ENCODE data around the gene LHX1.

The LHX1 gene

DNA sequence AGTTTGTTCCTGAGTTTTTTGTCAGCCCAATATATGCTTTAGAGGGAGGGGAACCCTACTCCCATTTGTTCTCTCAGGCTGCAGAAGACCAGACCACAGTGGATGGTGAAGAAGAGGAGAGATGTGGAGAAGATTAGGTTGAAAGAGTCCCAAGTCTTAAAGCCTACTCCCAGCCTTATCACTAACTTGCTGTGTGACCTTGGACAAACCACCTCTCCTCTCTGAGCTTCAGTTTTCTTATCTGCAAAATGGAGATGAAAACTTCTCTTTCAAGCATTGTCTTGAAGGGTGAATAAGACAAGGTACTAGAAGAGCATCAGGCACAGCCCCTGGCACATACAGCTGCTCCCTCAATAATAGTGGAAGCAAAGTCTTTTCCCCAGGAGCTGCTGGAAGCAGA lies 15.1 kb upstream of the LHX1 start:
- DNase-seq (ENCODE audit: low spot score) = no peak

DNA sequence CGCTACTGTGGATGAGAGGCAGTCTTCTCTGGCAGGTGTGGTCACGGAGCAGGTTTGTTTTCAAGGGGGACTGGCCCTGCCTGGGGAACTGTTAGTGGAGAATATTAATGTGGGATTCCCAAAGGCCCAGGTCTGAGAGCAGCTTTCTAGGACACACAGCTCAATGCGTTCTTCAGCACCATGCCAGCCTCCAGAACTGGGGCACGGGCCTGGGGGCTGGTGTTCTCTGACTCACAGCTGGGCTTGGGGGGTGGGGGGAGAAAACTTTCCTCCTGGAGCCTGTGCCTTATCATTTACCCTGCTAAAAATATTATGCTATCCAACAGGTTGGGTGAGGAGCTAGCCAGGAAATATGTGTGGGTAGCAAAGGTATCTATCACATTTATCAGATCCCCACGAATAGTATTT lies 13.5 kb upstream of the LHX1 start:
- DNase-seq (ENCODE audit: low spot score) = no peak

DNA sequence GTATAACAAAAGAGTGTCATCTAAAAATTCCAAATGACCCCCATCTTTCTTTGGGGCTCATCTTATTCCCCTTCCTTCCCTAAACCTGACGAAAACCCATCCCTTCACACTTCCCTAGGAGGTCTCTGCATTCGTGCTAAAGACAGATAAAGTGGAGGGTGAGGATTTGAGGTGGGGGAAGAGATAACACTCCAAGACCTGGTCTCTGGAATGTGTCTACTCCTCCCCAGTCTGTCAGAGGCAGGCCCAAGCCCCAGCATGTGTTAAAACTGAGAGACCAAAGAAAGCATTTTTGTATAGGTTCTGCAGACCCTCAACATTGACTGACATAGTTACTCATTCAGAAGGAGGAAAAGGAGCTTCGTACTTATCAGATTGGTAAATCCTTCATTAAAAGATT lies 11.0 kb upstream of the LHX1 start:
- no peak for DNase-seq (ENCODE audit: low spot score)

DNA sequence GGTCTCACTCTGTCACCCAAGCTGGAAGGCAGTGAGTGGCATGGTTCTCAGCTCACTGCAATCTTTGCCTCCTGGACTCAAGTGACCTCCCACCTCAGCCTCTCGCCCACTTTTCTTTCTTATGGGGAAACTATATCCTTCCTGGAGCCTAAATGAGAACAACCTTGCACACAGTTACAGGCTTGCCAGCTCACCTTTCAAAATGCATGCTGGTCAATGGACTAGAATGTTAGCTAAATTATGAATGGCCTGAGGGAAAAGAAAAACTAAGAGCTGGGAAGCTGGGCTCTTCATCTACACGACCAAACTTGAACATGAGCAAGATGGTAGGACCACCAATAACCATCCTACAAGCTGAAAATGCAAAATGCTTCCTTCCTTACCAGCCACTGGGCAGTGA lies 10.6 kb upstream of the LHX1 start:
- no peak for DNase-seq (ENCODE audit: low spot score)

DNA sequence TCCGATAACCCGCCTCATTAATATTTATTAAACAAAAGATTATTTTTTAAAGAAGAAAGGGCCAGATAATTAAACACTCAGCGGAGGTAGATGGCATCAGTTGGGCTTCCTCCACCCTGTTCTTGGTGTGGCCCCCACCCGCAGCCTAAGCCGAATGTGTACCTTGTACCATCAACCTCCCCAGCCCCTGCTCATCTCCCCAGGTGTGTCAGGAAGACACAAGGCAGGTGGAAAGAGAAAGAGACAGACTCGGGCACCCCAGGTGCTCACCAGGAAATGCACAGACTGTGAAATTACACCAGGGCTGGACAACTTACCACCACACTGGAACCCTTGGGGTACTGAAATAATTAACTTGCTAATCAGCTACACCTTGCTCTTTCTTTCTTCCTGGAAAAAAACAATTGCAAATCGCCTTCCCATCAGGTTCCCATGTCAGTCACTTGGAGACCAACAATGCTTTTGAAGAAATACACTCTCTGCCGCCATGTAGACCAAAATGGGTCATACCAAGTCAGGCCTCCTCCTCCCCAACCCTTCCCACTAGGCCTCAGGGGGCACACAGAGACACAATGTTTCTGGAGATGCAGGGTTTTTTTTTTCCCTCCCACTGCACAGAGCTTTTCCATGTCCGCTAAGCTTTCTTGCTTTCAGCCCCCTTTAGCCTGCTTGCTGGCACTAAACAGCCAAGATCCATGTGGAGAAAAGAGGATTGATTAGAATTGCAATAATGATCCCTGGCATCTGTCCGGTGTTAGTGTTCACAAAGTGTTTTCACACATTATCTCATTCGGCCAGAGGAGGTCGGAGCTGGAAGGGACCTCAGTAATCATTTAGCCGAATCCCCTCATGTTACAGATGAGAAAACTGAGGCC lies 8.6 kb upstream of the LHX1 start:
- no peak for DNase-seq (ENCODE audit: low spot score)

DNA sequence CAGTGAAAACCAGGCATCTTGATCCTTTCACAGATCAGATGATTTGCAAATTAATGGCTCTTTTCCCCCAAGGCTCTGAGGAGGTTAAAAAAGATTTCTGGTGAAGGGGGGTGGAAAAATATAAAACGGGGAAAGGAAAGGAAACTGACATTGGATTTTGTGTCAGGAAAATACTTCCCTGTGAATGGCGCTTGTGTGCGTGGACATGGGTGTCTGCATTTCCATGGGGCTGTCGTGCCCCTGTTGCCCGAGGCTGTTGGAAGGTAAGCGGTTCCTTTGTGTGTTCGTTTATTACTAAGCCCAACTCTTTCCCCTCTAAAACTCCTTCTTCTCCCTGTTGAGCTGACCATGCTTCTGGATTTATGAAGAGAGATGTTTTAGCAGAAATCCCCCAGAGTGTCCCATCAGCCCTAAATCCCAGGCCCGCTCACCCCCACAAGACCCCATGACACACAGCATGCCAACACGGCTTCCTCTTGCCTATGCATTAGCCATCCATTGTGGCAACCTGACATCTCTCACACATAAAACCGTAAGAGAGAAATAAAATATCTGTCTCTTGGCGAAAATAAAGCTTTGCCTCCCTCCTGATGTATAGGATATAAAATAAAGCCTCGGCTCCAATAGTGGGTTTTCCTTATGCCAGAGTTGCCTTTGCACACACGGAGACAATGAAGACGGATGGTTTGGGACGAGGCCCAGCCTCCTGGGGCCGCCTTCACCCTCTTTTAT lies 7.3 kb upstream of the LHX1 start:
- no peak for DNase-seq (ENCODE audit: low spot score)

DNA sequence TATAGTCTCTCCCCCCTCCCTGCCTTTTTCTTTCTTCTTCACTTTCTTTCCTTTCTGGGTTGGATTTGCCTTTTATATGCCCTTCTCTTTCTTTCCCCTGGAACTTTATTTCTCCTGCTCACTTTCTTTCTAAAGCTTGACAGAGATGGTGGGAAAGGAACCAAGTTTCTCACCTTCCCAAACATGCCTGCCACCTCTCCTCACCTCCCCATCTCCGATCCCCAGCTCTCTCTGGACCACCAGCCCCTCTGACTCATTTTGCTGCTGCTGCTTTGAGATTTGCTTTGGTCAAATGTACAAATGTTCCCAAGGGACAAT lies 6.7 kb upstream of the LHX1 start:
- DNase-seq (ENCODE audit: low spot score) = no peak

DNA sequence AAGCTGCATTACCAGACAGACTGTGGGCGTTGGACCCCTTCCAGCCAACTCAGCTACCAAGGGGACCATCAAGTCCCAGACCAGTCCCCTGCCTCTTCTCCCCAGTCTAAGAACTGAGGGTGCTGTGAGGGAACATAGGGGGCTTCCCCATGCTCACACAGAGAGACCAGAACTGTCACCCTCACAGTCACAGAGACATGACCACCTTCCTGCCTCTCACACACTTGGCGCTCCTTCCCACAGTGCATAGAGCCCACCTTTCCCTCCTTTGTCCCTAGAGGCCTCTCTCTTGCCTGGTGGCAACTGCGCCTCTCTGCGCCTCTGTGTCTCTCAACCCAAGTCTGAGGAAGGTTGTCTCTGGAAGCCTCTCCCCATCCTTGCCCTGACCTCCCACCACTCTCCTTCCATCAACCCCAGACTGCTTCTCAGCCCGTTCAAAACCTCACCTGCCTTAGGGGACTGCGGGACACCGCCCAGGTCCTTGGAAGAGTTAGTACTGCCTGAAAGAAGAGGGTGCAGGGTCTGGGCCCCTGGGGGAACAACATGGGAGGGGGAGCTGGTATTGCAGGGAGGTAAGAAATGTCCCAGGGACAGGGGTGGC lies 6.1 kb upstream of the LHX1 start:
- DNase-seq (ENCODE audit: low spot score) = no peak

DNA sequence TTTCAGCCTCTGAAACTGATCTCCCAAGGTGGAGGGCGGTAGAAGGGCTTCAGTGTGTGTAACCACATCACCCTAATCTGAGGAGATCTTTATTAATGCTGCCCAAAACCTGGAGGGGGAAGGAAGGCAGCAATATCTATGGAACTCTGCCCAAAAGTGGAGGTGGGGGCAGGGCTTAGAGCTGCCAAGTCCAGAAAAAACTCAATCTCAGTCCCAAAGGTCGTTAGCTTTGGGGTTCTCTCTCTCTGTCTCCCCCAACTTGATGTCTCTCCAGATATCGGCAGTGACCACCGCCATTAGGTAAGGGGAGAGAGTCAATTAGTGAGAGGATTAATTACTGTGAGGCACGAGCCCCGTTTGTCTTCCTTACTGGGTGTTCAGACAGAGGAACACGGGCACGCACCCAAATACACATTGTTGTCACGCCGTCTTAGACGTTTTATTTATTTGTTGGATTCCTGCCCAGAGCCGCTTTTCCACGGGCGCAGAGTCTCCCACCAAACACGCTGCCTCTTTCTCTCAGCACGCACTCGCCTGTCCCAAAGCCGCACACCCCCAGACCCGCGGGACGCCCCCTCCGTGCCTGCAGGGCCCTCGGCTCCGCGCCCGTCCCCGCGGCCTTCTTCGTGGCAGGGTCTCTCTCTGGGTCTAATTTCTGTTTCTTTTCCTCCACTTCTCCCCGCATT lies 5.4 kb upstream of the LHX1 start:
- DNase-seq (ENCODE audit: low spot score) = no peak

DNA sequence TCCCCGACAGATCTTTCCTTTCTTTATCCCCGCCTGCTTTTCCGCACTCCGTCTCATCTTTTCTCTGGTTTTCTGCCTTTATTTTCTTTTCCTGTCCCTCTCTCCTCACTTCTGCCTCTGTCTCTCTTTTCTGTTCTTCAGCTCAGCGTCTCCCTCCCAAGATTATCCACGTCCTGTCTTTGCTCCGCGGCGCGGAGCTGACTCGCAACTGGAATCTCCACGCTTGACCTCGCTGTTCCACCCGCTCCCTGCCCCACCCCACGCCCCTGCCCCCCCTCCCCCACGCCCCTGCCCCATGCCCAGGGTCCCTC lies 4.9 kb upstream of the LHX1 start:
- DNase-seq (ENCODE audit: low spot score) = no peak

DNA sequence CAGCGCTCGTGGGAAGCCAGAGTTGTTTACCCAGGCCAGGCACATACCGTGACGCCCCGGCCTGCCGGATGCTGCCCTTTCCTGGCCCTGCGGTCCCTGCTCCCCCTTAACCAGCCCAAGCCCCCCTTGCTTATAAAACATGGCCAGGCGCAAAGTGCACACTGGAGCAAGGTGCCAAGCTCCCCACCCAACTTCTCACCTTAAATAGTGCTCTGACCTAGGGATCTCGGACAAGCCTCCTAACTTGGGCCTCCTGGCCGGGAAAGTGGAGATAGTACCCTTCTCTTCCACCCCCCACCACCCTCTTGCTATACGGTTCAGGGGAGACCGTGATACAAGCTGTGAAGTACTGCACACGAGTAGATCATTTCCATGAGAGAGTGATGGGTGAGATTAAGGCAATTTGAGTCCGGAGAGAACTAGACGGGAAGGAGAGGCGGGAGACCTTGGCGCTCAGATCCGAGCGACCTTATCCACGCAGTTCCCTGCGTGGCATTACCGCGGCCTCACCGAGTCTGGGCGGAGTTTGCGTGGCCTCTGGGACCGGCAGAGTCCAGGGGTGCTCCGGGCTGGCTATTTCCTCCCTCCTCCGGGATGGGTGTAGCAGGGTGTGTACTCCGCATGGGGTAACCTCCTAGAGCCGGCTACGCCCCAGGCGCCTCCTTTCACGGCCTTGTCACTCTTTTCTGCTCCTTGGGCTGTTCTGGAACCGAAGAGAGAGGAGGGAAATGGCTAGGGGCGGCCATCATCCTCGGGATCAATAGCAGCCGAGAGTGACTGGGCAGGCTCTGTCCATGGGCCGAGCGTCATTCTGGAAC lies 4.4 kb upstream of the LHX1 start:
- DNase-seq (ENCODE audit: low spot score) = no peak

DNA sequence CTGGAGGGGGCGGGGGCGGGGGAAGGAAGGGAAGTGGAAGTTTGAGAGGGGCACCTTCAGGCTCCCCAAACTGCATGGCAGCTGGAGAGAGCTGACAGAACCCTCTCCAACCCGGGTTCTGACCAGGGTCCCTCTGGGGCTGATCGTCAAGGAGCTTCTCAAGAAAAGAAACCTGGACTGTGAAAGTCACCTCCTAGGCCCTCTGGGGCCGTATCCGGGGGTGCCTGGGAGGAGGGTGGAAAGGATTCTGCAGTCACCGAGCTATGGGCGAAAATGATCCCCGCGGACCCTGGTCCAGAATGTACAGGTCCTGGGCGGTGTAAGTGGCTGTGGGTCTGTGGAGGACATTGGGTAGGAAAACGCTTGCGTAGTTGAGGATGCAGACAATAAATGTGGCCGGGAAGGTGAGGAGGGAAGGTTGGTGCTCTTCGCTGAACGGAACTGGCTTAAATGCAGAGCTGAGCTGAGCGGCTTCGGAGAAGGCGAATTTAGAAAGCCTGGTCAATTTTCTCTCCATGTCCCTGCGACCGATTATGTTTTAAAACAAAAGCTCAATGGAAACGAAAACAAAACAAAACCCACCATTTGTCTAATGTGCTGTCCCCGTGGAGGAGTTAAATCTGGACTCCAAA lies 3.6 kb upstream of the LHX1 start:
- DNase-seq (ENCODE audit: low spot score) = no peak

DNA sequence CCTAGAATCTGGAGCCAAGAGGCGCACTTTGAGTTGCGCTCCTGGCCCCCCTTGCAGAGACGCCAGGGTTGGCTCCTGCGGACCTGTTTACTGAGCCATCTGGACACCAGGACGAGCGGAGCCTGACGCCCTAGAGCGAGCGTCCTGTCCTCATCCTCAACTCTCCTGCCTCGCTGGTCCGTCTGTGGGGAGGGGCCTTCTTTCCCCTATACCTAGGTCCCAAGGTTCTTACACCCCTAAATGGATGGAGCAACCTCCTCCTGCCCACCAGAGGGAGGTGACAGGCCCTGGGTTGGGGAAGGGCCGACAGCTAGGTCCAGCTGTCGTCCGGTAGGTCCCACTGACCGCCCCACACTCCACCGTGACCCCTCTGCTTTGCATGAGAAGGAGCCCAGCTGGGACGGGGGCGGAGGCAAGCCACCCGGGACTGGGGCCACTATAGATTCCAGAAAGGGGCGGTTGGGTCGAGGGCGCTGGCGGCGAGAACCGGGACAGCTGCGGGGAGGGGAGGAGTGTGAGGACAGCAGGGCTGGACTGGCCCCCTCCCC lies 3.1 kb upstream of the LHX1 start:
- DNase-seq (ENCODE audit: low spot score) = no peak

DNA sequence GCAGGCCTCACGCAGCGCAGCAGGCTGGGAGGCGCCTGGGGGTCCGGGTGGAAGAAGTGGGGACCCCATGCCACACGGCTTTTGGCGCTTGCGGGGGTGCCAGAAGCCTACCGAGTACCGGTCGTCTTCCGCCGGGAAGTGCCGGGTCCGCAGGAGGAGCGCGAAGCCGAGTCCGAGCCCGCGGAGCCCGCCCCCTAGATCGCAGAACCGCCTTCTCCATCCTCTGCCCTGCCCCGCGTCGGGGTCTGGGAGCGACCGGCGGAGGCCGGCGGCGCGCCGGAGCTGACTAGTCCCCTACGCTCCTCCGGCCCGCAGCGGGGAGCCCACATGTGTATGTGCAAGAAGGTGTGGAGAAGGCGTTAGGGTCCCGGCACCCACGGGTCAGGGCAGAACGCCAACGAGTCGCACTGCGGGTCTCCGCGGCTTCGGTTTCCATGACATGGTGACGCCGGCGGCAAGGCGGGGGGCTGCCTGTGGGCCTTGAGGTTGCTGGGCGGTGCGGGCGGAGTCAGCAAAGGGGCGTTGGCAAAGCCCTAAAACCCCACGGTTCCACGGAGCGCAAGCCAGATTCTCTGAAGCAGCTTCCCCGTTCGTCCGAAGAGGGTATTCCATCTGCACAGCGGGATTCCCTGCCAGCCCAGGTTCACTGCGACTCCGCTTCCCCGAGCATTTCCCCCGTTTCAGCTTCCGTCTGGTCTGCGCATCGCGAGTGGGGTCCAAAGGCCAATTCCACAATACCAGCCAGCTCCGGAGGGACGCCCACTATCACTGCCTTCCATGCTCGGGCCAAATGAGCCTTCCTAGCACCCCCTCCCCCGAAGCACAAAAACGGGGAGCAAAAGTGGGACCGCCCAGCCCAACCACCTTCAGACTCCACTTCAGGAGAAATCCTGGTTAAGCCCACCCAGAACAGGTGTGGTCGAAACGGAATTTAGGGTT lies 2.3 kb upstream of the LHX1 start:
- DNase-seq (ENCODE audit: low spot score) = no peak

DNA sequence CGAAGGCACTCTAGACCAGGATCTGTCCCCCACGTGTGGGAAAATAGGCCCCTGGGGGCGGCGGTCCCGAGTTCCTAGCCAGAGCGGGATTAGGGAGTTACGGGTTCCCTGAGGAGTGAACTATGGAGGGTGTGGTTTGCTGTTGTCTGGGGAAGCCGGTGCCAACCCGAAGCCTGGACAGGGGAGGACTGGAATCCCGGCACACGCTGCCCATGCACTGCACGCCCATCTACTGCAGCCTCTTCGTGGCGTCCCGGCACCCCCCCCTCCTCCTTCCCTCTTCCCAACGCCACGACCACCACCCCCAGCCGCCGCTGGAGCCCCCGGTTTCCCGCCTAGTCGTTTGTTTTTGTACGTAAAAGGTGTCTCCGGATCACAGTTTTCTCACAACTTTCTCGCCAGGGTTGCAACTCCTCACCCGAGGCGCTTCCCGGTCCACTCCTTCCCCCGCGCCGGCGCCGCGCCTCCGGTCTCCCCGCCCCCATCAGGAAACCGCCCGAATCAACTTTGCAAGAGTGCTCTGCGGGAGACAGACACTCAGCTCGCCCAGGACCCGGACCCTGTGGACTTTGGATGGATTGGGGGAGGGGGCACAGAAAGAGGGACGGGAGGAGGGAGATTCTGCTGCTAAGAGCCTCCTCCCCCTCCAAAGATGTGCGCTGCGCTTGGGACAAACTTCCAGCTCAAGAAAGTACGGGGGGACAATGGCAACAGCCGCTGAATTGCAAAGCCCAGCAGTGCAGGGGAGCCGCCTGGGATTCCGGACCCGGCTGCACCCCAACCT lies 1.4 kb upstream of the LHX1 start:
- no peak for DNase-seq (ENCODE audit: low spot score)

DNA sequence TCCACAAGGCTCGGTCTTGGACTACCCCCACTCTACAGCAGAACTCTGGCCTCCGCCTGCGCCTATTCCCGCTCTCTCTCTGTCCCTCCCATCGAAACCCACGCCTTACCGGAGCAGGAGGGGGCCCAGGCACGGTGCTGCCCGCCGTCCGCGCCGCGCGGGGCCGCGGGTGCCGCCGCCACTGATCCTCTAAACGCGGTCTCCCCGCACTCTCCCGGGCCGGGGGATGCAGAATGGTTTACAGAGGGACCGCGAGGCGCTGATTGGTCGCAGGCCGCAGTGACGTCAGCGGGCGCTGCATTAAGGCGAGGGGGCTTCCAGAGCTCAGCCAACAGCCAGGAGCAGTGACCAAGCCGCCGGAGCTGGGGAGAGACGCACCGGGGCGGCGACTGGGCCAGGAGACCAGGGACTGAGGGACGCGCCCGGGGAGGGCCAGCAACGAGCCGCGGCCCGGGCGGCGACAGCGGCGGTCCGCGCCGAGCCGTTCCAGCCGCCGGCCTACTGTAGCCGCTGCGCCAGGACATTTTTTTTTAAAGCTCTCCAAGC lies 747 bp upstream of the LHX1 start:
- DNase-seq (ENCODE audit: low spot score) = no peak

DNA sequence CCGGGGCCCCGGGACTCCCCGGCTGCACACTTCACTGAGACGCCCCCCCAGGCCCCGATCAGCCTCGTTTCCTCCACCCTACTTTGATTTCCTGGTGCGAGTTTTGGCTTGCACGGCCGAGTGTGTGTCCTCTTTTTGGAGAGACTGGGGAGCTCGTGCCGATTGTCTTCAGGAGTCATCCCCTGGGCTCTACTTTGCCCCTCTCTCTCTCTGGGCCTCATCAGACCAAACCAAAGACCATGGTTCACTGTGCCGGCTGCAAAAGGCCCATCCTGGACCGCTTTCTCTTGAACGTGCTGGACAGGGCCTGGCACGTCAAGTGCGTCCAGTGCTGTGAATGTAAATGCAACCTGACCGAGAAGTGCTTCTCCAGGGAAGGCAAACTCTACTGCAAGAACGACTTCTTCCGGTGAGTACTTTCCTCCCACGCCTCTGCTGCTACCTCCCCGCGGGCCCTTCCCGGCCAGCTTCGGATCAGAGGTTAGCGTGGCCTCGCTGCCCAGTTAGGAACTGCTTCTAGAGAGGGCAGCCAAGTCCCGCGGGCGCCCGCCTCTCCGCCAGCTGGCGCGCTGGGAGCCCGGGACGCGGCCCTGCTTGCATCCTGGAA lies 787 bp downstream of the LHX1 start:
- DNase-seq (ENCODE audit: low spot score) = no peak

DNA sequence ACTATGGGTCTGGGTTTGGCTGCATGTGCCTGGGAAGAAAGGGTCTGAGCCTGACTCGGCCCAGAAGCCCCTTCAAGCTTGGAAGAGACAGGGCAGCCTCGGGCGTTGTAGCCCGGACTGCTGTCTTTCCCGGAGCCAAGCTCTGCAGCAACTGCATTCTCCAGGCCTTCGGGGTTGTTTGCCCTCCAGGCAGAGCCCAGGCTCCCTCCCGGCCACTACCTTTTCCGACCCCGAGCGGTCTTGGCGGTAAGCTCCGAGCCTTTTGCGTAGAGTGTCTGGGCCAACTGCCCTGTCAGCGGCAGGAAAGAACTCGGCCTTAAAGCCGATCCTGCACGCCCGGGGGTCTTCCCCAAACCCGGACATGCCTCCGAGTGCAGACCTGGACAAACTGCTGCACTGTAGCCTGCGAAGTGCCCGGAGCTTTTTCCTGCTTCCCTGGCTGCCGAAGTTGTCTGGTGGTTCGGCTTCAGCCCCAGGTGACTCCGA lies 1.3 kb downstream of the LHX1 start:
- DNase-seq (ENCODE audit: low spot score) = no peak

Measured in RKO (cell line).